Measurements from ENCODE around the gene TET1. TPM values are rescaled to one million over a fixed set of nuclear protein-coding genes. Genes with fewer than 3 reads are reported as not detected.
A peak's percentile ranks its signal among the peaks of the same experiment; 100 is the strongest.

TET1 gene
- total RNA-seq, 2 experiments from 2014 or later: 3.3 to 3.4 TPM

DNA sequence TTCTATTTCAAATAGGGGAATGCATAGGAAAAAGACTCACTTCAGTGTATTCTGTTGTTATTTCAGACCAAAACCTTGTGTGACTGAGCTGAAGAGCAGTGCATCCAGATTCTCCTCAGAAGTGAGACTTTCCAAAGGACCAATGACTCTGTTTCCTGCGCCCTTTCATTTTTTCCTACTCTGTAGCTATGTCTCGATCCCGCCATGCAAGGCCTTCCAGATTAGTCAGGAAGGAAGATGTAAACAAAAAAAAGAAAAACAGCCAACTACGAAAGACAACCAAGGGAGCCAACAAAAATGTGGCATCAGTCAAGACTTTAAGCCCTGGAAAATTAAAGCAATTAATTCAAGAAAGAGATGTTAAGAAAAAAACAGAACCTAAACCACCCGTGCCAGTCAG, 12.0 kb downstream of the TET1 start:
- Histone ChIP-seq H3K4me2 (ENCODE audit: low read length) (no peak overlapping the region), H3K9me3 (ENCODE audit: low read length) (no peaks in the 10 kb centered on the region), H3K79me2 (ENCODE audit: insufficient read depth, low read depth, low read length) (no peaks in the 10 kb centered on the region), H3K4me3 (ENCODE audit: low read depth, low read length, poor library complexity, severe bottlenecking) (no peak overlapping the region), H4K20me1 (ENCODE audit: insufficient read depth, low read length) (no peaks in the 10 kb centered on the region), H3K36me3 (ENCODE audit: insufficient read depth, low read length) (no peaks in the 10 kb centered on the region), H2AFZ (ENCODE audit: low read length) (no peak overlapping the region), H3K27ac (ENCODE audit: low read depth, low read length, poor library complexity, severe bottlenecking) (no peak overlapping the region), H3K9me2 (ENCODE audit: insufficient read depth, low read length) (no peaks in the 10 kb centered on the region), H3K4me1 (ENCODE audit: insufficient read depth, low read length, poor library complexity, severe bottlenecking) (no peaks in the 10 kb centered on the region)
- TF ChIP-seq, protein P1, sequence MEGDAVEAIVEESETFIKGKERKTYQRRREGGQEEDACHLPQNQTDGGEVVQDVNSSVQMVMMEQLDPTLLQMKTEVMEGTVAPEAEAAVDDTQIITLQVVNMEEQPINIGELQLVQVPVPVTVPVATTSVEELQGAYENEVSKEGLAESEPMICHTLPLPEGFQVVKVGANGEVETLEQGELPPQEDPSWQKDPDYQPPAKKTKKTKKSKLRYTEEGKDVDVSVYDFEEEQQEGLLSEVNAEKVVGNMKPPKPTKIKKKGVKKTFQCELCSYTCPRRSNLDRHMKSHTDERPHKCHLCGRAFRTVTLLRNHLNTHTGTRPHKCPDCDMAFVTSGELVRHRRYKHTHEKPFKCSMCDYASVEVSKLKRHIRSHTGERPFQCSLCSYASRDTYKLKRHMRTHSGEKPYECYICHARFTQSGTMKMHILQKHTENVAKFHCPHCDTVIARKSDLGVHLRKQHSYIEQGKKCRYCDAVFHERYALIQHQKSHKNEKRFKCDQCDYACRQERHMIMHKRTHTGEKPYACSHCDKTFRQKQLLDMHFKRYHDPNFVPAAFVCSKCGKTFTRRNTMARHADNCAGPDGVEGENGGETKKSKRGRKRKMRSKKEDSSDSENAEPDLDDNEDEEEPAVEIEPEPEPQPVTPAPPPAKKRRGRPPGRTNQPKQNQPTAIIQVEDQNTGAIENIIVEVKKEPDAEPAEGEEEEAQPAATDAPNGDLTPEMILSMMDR (conservative IDR thresholded peaks at IDR 0.05; ENCODE audit: low read length): no peak
- no peak for TF ChIP-seq EZH2phosphoT487 (IDR thresholded peaks at IDR 0.05; ENCODE audit: borderline replicate concordance, low read depth, low read length)
- ChIA-PET CTCF (ENCODE audit: unreplicated experiment) (no interaction called here), POLR2A (interaction anchor here (0.6 kb wide), 1 partner anchor 251 kb away, joined by 4 read pairs; no protein-coding TSS in a partner anchor)
- no TSS peak for BruUV-seq (replicated peaks)
- DNase-seq (ENCODE audit: low spot score): no peak
- intact Hi-C loops (cut with micrococcal nuclease; ENCODE audit: unreplicated experiment): no loop called here

DNA sequence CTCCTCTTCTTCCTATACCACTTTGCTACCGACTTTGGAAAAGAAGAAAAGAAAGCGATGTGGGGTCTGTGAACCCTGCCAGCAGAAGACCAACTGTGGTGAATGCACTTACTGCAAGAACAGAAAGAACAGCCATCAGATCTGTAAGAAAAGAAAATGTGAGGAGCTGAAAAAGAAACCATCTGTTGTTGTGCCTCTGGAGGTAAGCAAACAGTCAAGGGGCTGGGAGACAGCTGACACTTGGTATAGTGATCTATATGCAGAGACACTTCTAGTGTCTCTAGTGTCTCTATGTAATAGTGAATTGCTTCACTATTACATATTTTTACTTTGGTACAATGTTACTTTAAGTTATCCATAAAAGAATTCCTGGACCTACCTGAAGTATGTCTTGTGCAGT, 13.9 kb downstream of the TET1 start:
- no peak overlapping the region for H2AFZ ChIP-seq (ENCODE audit: low read length)
- BruUV-seq (replicated peaks): no TSS peak
- CTCF ChIA-PET (ENCODE audit: unreplicated experiment): no interaction called here

DNA sequence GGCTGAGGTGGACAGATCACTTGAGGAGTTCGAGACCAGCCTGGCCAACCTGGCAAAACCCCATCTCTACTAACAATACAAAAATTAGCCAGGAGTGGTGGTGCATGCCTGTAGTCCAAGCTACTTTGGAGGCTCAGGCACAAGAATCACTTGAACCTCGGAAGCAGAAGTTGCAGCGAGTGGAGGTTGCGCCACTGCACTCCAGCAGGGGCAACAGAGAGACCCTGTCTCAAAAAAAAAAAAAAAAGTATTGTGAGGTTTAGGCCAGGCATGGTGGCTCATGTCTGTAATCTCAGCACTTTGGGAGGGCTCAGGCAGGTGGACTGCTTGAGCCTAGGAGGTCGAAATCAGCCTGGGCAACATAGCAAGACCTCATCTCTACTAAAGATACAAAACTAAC, 16.0 kb downstream of the TET1 start:
- Histone ChIP-seq H3K79me2 (ENCODE audit: insufficient read depth, low read depth, low read length) (no peaks in the 10 kb centered on the region), H3K9me2 (ENCODE audit: insufficient read depth, low read length) (no peaks in the 10 kb centered on the region), H3K27ac (ENCODE audit: low read depth, low read length, poor library complexity, severe bottlenecking) (no peak overlapping the region), H3K36me3 (ENCODE audit: insufficient read depth, low read length) (no peaks in the 10 kb centered on the region), H3K4me3 (ENCODE audit: low read depth, low read length, poor library complexity, severe bottlenecking) (no peak overlapping the region), H3K4me2 (ENCODE audit: low read length) (no peak overlapping the region), H3K4me1 (ENCODE audit: insufficient read depth, low read length, poor library complexity, severe bottlenecking) (no peaks in the 10 kb centered on the region), H4K20me1 (ENCODE audit: insufficient read depth, low read length) (no peaks in the 10 kb centered on the region), H2AFZ (ENCODE audit: low read length) (no peak overlapping the region), H3K9me3 (ENCODE audit: low read length) (no peaks in the 10 kb centered on the region)
- DNase-seq (ENCODE audit: low spot score): no peak
- BruUV-seq (replicated peaks): no TSS peak
- POLR2A ChIA-PET: no interaction called here
- intact Hi-C loops (cut with micrococcal nuclease; ENCODE audit: unreplicated experiment): no loop called here
- TF ChIP-seq EZH2phosphoT487 (IDR thresholded peaks at IDR 0.05; ENCODE audit: borderline replicate concordance, low read depth, low read length): no peak
- TF ChIP-seq, protein P1 (conservative IDR thresholded peaks at IDR 0.05; ENCODE audit: low read length): peak; percentile 30; the same call in 1 of the 2 replicates
- CTCF ChIA-PET (ENCODE audit: unreplicated experiment): no interaction called here

More for the DNA sequence above, 13.9 kb downstream of the TET1 start:
- DNase-seq (ENCODE audit: low spot score): no peak
- intact Hi-C loops (cut with micrococcal nuclease; ENCODE audit: unreplicated experiment): no loop called here
- POLR2A ChIA-PET: interaction anchor here (0.6 to 0.8 kb wide), 2 partner anchors 24 to 31 kb away, joined by 3 read pairs; no protein-coding TSS in a partner anchor
- H3K4me3 ChIP-seq (ENCODE audit: low read depth, low read length, poor library complexity, severe bottlenecking): no peak overlapping the region
- H4K20me1 ChIP-seq (ENCODE audit: insufficient read depth, low read length): no peaks in the 10 kb centered on the region
- H3K4me1 ChIP-seq (ENCODE audit: insufficient read depth, low read length, poor library complexity, severe bottlenecking): no peaks in the 10 kb centered on the region
- TF ChIP-seq, protein P1 (conservative IDR thresholded peaks at IDR 0.05; ENCODE audit: low read length): no peak
- no peak for TF ChIP-seq EZH2phosphoT487 (IDR thresholded peaks at IDR 0.05; ENCODE audit: borderline replicate concordance, low read depth, low read length)
- H3K9me2 ChIP-seq (ENCODE audit: insufficient read depth, low read length): no peaks in the 10 kb centered on the region
- no peaks in the 10 kb centered on the region for H3K36me3 ChIP-seq (ENCODE audit: insufficient read depth, low read length)
- H3K4me2 ChIP-seq (ENCODE audit: low read length): no peak overlapping the region
- H3K27ac ChIP-seq (ENCODE audit: low read depth, low read length, poor library complexity, severe bottlenecking): no peak overlapping the region
- H3K79me2 ChIP-seq (ENCODE audit: insufficient read depth, low read depth, low read length): no peaks in the 10 kb centered on the region
- no peaks in the 10 kb centered on the region for H3K9me3 ChIP-seq (ENCODE audit: low read length)
